GM18505 (cell line): ENCODE data around the gene AKT3.

Source experiments
- ATAC-seq: cut with Tn5 transposase; IDR thresholded peaks from one replicate; pipeline ENCODE4 v1.9.1; 2021; ENCODE audit not compliant: unreplicated experiment
- POLR2A ChIP-seq: IDR thresholded peaks from 4 replicates; pipeline ENCODE4 v1.6.1; 2011; ENCODE audit warnings: borderline replicate concordance; ENCODE audit not compliant: insufficient read depth, insufficient read length; ENCODE audit errors: extremely low read depth

AKT3 gene

DNA sequence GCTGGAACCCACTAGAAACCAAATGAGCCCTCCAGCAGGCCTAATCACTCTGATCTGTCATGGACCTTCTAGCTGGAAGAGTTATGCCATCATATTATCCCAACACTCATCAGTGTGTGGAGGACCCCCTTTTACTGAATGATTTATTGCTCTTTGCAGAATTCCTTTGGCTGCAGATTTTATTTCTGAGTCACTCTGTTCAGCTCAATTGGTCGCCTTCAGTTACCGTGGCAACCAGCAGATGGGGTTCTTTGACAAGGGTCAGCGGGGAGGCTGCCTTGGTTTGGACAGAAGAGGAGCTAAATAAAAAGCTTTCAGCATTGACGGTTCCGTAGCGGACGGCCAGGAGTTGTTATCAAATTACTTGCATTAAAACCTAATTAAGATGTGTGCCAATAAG, 374.1 kb downstream of the AKT3 start:
- no peak for TF ChIP-seq POLR2A
- no peak for ATAC-seq

DNA sequence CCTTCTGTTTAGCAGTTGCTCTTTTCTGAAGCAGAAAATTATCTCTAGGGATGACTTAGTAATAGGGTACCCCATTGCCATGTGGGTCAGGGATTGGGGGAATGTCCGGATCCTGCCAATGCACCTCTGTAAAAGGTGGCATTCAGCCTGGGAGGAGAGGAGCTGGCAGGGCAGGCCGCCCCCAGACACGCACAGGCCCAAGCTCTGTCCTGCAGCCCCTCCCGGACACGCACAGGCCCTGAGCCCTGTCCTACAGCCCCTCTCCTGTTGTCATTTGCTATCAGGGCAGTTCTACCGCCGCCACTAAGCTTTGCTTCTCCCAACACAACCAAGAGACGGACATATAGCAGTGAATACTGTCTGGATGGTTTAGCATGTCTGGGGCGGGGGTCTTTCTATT, 375.1 kb downstream of the AKT3 start:
- ATAC-seq, result no peak
- TF ChIP-seq POLR2A, result no peak

DNA sequence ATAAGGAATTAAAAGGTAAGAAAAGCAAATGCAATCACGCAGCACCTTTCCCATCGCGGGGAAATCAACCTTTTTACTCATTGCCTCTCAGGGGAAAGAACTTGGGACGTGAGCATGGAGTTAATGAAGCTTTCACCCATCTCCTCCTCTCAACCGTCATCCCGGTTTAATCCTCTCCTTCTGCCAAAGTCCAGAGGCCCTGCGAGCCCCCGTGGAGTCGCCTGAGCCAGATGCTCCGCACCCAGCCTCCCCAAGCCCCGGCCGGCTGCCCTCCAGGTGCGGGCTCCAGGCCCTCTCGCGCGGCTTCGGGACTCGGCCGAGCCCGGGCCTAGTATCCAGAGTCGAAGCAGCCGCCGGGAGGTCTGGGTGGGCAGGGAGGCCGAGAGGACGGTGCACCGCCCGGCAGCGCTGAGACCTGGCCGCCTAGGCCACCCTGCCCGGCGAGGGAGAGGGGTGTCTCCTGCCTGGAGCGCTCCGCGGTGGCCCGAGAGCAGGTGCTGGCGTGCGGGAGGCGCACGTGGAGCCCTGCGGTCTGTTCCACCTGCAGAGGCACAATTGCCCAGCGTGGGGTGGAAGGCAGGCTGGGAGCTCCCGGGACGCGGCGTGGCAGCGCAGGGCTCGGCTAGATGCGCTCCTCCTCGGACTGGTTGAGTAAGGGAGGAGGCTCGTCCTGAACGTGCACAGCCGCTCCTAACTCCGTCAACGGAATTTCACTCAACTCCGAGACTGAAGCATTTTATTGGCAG, 375.7 kb downstream of the AKT3 start:
- no peak for ATAC-seq
- no peak for TF ChIP-seq POLR2A

DNA sequence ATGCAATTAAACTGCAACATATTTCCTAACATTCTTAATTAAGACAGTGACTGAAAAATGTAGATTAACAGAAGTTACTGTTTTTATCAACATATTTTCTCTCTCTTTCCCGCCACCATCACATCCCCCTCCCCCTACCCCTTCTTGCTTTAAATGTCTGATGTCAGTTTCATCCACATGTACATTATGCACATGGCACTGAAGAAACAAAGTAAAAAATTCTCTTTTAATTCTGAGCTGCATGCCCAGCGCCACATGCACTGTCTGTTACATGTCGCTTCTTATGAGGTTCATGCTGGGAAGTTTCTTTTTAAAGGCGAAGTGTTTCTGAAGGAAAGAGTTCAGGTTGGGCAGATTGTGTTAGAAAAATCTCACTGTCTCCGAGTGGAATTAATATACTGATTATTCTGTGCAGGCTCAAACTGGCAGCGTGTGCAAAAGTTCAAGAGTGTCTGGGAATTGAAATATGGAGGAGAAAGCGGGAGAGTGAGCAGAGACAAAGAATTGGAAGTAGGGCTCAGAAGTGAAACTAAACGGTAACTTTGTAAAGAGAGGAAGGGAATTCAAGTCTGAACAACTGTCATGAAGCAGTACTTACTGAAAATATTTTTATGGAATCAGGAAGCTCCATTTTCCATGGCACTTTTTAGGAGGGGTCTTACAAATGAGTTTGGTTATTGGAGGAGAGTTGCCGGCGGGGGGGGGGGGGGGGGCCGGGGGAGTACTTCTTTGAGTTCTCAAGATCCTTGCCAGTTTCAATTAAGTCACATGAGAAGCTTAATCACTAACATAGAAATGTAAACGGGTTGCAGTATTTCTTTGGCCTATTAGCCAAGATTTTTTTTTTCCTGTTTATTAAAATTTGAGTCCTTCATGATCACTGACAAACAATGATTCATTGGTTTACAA, 376.6 kb downstream of the AKT3 start:
- TF ChIP-seq POLR2A, result no peak
- ATAC-seq, result no peak

DNA sequence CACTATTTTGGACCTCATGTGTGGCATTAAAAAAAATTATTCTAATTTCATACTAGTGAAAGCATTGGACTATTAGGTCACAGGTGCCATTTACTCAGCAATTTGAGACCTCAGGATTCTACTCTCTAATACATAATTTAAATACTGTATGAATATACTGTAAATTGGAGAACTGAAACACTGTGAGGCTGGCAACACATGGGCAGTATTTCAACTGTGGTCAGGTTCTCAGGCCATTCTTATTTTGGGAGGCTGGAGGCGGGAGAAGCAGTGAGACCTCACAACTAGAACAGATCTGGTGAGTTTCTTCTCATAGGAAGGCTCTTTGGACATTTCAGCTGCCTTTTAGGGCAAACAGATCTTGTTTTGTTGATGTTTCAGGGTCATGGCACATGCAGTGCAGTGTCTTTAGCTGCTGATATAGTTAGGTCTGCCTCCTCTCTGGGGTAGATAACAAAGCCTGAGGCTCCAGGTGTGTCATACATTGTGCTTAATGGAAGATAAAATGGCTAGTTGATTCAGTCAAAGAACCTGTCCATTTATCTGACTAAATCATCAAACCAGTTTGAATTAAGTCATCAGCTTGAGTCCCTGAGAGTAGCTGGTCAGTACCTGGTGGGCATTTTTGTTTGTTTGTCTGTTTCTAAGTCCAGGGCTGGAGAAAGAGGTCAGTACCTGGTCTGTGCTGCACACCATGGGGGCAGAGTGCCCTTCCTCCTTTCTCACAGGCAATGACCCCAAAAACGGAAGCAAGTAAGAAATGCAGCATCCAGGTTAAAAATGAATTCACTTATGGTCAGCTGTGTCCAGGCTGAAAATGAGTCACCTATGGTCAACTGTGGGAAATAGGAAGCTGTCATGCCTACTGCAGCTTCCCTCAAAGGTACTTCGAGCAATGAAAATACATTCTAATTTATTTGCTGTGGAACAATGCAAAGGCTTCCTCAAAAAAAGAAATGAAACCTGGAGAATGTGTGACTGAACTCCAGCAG, 378.0 kb downstream of the AKT3 start:
- ATAC-seq, result peak; percentile 78
- TF ChIP-seq POLR2A, result no peak

DNA sequence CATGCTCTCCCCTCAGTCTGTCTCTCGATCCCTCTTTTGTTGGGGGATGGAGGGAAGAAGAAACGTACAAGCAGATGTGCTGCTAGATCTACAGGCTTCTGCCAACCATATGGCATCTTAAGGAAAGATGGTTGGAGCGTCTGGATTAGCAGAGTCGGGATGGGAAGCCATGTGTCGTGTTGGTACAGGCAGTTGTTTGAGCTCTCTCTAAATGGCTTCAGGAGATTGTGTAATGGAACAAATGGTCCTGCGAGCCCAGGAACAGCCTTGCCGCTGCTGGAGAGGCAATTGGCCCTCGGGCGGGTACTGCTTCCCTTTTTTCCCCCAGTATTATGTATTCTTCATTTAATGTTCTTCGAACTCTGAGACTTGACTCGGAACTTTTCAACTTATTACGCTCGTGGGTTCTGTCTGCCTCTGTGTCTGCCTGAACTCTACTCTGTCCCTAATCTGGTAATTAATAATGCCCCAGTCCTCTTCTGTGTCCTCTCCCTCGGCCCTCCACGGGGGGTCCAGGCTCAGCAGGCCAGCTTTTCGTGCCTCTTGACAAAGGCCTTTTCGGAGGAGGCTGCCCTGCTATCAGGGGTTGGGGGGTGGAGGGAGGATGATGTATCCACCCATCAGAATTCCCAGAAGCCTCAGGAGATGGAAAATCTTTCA, 378.9 kb downstream of the AKT3 start:
- TF ChIP-seq POLR2A, result no peak
- ATAC-seq, result no peak

DNA sequence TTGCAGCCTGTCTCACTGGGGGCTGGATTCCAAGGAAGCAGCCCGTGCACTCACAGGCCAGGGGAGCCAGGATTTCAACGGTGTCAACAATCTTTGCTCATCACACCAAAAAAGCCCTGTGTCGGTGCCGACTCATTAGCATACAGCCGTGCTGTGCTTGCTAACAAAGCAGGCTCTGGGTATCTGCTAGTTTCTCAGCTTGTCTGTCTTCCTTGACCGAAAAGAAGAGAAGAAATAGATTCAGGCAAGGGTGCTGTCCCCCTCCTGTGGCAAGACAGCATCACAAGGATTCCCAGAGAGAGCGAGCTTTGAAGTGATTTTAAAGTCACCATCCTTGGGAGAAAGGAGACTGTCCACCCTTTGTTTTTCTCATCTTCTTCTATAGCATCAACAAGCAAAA, 379.5 kb downstream of the AKT3 start:
- TF ChIP-seq POLR2A, result no peak
- ATAC-seq, result no peak

DNA sequence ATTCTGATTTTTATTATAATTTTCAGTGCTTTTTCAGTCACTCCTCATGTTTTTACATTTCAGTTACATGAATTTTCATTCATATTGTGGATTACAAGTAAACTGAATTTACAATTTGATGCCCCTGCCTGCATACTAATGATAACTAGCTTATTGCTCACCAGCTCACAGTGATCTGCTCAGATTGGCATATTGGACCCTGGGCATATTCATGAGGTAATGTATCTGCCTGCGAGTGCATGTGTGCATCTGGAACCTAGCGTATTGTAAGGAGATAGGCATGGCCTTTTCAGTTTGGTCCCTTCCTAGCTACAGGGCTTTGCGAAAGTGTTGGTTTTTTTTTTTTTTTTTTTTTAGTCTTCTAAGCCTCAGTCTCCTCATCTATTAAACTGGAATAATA, 380.5 kb downstream of the AKT3 start:
- TF ChIP-seq POLR2A, result no peak
- ATAC-seq, result no peak

DNA sequence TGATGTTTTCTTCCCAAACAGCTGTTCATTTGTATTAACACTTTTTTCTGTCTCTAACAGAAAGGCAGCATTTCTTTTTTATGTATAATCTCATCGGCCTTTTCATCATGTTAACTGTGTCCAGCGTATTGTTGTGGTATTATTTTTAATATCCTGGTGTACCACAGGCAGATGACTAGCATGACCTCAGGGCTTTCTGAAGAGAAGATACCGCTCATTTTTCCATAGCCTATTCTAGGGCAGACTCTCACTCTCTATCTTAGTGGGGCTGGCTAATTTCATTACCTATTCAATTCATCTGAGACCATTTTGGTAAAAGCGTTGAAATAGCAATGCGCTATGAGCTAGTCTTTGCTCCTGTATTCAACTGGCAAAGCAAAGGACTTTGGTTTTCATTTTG, 384.3 kb downstream of the AKT3 start:
- ATAC-seq, result no peak
- no peak for TF ChIP-seq POLR2A

DNA sequence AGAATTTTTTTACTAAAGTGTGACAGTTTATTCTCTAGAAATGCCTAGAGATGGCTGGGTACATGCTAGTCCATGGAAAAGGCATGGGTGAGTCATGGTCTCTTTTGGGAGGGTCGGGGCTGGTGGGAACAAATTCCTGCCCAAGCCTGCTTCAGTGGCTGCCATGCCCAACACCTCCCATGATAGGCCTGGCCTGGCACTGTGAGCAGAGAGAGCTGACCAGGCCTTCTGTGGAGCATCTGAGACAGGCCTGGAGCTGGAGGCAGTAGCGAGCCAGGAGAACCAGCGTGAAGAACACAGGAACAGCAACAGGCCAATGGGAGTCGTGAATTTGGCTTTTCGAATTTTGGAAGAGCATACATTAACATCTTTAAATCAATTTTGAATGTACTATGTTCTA, 385.0 kb downstream of the AKT3 start:
- TF ChIP-seq POLR2A, result no peak
- no peak for ATAC-seq

DNA sequence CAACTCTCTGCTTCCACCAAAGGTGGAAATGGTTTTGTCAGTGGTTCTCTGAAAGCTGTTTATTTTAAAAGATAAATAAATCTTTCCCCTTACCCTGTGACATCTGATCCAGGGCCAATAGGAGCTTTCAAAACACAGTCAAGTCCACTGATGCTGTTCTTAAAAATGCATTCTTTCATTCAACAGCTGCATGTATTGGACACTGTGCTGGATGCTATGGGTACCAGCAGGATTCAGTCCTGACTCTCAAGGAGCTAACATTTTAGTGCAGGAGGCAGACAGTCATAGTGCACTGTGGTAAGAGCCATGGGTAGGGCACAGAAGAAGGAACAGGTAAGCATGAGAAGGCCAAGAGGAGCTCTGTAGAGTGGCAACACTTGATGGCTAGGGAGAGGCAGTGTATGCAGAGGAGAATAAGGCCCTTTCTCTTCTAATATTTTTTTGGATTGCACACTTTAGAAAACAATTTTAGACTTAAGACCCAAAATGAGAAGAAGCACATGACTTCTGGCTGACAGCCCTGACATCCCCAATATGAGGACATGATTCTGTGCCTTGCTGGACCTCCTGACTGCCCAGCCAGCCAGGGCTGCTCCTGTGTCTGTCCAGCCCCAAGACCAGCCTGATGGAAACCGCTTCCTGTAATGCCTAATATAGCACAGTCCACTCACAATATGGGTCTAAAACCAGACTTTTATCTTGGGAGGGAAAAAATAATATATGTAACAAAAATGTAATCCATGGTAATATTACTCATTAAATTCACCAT, 386.9 kb downstream of the AKT3 start:
- TF ChIP-seq POLR2A, result no peak
- no peak for ATAC-seq

DNA sequence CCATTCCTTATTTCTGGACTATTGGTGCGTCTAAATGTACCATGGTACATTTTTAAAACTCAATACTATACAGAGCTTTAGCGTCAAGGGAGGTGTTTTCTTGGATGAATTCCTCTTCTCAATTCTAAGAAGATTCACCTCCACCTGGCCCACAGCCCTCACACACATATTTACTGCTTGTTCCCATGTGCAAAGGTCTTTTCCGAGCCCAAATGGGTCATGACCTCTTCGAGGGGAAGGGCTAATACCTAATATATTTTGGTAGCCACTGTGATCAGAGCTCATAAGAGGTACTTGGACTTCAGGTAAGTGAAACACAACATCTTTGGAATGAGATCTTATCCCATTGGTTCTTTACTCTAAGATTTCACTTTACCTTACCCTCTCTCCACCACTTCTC, 388.3 kb downstream of the AKT3 start:
- no peak for ATAC-seq
- no peak for TF ChIP-seq POLR2A
